D341Med (cell line): ENCODE results near the gene POLR2H.

Experiments used
- DNase-seq: peaks from one replicate; pipeline ENCODE4 v3.0.0; 2012; ENCODE audit warnings: low spot score

POLR2H gene

GRCh38 chr3:184371570-184372018 lies 10.1 kb downstream of the POLR2H start:
- DNase-seq: peak; percentile 88

- DNase-seq: no peak
Measured at GRCh38 chr3:184372296-184372821, 10.8 kb downstream of the POLR2H start.

GRCh38 chr3:184372911-184373310 lies 11.4 kb downstream of the POLR2H start:
- no peak for DNase-seq

- DNase-seq: no peak
Measured at GRCh38 chr3:184373422-184373821, 11.9 kb downstream of the POLR2H start.

GRCh38 chr3:184375747-184376461 lies 14.4 kb downstream of the POLR2H start:
- no peak for DNase-seq

GRCh38 chr3:184377374-184377773 lies 15.9 kb downstream of the POLR2H start:
- no peak for DNase-seq

GRCh38 chr3:184377882-184378445 lies 16.5 kb downstream of the POLR2H start, which contains the start of gene THPO:
TSS of gene THPO (minus strand) at chr3:184378207. CDS start at chr3:184376259, 1,948 bp downstream.
- no peak for DNase-seq

GRCh38 chr3:184378651-184379357 lies 17.3 kb downstream of the POLR2H start:
- DNase-seq: no peak

- no peak for DNase-seq
Measured at GRCh38 chr3:184379358-184380184, 18.1 kb downstream of the POLR2H start, which contains the start of gene CHRD. TSS of gene CHRD (plus strand) at chr3:184380054. CDS start at chr3:184380319, 265 bp downstream.

GRCh38 chr3:184380185-184380626 lies 18.7 kb downstream of the POLR2H start:
- peak; percentile 86 for DNase-seq

GRCh38 chr3:184380627-184381260 lies 19.2 kb downstream of the POLR2H start:
- DNase-seq: peak; percentile 67

- no peak for DNase-seq
Measured at GRCh38 chr3:184381261-184382224, 20.0 kb downstream of the POLR2H start.

GRCh38 chr3:184382326-184383032 lies 21.0 kb downstream of the POLR2H start:
- no peak for DNase-seq

GRCh38 chr3:184383033-184383740 lies 21.7 kb downstream of the POLR2H start:
- DNase-seq: no peak

- DNase-seq: peak; percentile 33
Measured at GRCh38 chr3:184384342-184384741, 22.8 kb downstream of the POLR2H start.

GRCh38 chr3:184384856-184385422 lies 23.4 kb downstream of the POLR2H start:
- peak; percentile 25 for DNase-seq

- no peak for DNase-seq
Measured at GRCh38 chr3:184386047-184386806, 24.7 kb downstream of the POLR2H start.
